ENCODE measurements around the gene PCBP4.
A peak's percentile ranks its signal among the peaks of the same experiment; 100 is the strongest.
"Not testable (repeated sequence)": the region's sequence is repeated elsewhere in the genome, so short reads cannot be mapped to it uniquely, and the experiment has no call there.

PCBP4 gene

DNA sequence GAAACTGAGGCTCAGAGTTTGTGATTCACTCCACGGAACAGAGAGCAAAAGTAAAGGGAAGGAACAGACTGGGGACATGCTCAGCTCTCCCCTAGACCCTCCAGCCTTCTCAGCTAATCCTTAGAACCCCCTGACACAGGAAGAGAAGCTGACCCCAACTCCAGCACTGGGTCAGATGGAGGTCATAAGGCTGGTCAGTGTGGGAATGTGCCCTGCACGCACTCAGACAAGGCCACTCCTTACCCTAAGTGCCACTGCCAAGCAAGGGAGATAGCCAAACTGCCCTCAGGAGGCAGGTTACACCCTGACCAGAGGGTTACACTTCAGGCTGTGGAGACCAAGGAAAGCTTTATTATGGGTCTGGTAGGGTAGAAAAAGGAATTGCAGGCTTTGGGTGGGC is 27.3 kb upstream of the PCBP4 start:
- no peak for DNase-seq (ENCODE audit: low read depth in 2 of 2)

DNA sequence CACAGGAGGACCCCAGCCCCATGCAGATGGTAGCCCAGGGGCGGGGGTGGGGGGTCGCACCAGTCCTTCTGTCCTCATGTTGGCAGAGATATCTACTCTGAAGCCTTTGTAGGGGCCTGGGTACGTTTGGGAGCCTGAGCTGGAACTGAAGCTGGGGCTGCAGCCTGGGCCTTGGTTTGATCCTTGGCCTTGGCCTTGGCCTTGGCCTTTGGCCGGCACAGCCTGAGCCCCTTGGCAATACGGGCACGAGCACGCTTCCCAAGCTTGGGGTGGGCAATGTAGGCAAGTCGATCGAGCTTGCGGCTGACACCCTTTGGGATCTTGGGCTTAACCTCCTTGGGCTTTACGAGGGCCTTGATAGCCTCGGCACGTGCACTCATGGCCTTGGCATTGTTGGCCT is 26.4 kb upstream of the PCBP4 start:
- not testable (repeated sequence) for DNase-seq (ENCODE audit: low read depth in 2 of 2)

DNA sequence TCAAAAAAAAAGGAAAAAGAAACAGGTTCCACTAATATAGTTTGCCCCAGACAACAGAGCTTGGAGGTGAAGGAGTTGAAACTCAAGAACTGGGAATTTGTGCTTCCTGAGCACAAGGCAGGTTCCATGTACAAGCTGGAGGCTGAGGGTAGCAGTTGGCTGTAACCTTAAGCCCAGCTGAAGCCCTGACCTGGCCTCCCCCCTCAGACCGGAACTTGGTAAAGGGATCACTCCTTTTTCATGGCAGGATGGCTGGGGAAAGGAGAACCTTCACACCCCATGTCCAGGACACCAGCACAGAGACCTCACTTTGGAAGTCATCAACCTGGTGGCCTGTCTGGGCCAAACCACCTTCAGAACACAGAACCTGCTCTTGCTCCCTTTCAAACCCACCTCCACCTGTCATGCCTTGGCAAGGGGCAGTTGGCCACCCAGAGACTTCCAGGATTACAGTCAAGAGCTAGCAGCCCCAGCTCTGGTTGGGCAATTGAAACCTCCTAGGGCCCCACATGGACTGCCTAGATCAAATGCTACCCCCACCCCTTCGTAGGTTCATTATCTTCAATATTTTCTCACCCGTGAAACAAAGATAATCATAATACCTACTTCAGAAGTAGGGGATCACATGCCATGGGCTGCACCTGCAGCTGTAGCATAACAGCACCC is 24.9 kb upstream of the PCBP4 start:
- no peak for DNase-seq (ENCODE audit: low read depth in 2 of 2)

DNA sequence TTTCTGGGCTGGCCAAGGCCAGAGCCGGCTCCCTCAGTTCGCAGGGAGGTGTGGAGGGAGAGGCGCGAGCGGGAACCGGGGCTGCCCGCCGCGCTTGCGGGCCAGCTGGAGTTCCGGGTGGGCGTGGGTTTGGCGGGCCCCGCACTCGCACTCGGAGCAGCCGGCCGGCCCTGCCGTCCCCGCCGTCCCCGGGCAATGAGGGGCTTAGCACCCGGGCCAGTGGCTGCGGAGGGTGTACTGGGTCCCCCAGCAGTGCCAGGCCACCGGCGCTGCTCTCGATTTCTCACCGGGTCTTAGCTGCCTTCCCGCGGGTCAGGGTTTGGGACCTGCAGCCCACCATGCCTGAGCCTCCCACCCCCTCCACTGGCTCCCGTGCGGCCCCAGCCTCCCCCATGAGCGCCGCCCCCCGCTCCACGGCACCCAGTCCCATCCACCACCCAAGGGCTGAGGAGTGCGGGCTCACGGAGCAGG is 23.3 kb upstream of the PCBP4 start:
- DNase-seq (ENCODE audit: low read depth in 2 of 2): not testable (repeated sequence)

DNA sequence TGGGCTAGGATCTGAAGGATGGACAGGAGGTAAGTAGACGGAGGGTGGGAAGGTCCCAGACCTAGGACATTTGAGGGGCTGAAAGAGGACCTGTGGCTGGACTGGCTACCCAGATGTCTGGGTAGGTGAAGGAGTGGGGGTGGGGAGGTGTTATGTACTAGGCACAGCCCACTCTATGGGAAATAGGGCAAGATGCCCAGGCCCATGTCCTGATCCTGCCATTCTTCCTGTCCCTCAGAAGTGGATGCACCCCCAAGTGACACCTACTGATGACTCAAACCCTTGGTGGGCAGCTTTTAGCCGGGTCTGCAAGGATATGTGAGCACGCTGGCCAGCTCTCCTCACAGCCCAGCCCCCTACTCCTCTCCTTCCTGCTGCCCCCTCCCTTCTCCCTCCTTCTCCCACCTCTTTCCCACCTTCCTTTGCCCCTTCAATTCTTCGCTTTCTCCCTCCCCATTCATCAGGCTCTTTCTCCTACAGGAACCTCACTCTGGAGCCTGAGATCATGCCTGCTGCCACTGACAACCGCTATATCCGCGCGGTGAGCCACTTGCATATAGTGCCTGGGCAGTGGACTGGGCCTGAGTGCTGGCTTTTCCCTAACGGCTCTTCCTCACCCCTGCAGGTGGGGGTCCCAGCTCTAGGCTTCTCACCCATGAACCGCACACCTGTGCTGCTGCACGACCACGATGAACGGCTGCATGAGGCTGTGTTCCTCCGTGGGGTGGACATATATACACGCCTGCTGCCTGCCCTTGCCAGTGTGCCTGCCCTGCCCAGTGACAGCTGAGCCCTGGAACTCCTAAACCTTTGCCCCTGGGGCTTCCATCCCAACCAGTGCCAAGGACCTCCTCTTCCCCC is 21.3 kb upstream of the PCBP4 start:
- DNase-seq (ENCODE audit: low read depth in 2 of 2): no peak

DNA sequence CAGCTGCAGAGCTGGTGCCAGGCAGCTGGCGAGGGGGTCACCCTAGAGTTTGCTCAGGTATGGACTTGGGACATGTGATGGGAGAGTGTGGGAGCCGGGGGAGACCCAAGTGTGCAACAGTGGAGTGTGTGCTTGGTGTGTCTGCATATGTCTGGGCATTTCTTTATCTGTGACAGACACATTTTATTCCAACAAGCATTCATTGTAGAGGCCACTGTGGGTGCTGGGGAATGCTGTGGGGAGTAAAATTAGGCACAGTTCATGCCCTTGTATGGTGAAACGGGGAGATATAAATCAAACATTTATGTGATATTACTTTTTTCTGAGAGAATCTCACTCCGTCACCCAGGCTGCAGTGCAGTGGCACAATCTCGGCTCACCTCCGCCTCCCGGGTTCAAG is 20.3 kb upstream of the PCBP4 start:
- DNase-seq (ENCODE audit: low read depth in 2 of 2): no peak

DNA sequence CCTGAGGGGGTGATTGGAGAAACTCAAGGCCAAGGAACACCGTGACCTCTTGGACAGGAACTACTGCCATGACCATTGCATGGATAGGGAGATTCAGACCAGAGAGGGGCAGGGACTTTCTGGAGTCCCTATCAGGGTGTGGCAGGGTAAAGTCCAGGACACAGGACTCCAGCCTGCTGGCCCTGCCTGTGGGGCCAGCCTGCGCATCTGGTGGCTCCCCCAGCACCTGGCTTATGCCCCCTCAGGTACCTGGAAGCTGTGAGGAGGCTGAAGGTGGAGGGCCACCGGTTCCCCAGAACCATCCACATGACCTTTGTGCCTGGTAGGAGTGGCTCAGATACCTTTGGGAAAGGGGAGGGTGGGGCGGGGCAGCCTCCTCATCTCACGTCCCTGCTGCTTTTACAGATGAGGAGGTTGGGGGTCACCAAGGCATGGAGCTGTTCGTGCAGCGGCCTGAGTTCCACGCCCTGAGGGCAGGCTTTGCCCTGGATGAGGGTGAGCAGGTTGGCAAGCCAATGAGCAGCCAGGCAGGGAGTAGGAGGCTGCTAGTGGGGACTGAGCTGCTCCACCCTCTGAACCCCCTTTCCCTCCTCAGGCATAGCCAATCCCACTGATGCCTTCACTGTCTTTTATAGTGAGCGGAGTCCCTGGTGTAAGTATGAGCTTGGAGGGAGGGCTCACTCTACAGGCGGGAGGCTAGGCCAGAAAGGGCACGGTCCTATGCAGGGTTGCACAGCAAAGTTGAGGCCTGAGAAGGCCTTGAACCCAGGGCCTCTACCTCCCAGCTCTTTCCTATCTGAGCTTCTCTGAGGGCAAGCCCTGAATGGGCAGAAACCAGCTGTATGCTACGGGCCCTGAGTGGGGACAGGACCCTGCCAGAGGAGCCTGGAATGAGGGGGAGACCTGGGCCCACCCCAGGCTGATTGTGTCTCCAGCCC is 19.0 kb upstream of the PCBP4 start:
- no peak for DNase-seq (ENCODE audit: low read depth in 2 of 2)

DNA sequence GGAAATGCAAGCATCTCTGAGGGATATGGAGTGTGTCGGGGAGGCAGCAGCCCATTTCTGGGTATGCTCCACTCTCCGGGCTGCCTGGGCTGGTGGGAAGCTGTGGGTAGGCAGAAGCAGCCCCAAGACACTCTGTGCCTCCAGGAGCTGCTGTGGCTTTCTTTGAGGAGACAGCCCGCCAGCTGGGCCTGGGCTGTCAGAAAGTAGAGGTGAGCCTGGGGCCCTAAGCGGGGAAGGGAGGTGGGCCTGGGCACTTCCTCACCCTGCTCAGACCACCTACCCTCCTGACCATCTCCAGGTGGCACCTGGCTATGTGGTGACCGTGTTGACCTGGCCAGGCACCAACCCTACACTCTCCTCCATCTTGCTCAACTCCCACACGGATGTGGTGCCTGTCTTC is 17.8 kb upstream of the PCBP4 start:
- no peak for DNase-seq (ENCODE audit: low read depth in 2 of 2)

DNA sequence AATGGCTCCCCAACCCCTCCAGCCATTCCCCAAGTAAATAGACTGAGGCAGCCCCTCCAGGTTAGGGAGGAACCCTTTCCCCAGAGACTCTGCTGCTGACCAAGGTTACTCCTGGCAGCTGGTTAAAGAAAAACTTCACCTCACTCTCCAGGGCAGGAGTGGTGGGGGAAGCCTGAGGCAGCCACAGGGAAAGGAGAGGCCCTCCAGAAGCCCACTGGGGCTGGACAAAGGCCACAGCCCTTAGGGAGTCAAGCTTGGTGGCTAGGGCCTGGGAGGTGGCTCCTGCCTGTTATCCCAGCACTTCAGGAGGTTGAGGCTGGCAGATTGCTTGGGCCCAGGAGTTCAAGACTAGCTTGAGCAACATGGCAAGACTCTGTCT is 17.0 kb upstream of the PCBP4 start:
- no peak for DNase-seq (ENCODE audit: low read depth in 2 of 2)

DNA sequence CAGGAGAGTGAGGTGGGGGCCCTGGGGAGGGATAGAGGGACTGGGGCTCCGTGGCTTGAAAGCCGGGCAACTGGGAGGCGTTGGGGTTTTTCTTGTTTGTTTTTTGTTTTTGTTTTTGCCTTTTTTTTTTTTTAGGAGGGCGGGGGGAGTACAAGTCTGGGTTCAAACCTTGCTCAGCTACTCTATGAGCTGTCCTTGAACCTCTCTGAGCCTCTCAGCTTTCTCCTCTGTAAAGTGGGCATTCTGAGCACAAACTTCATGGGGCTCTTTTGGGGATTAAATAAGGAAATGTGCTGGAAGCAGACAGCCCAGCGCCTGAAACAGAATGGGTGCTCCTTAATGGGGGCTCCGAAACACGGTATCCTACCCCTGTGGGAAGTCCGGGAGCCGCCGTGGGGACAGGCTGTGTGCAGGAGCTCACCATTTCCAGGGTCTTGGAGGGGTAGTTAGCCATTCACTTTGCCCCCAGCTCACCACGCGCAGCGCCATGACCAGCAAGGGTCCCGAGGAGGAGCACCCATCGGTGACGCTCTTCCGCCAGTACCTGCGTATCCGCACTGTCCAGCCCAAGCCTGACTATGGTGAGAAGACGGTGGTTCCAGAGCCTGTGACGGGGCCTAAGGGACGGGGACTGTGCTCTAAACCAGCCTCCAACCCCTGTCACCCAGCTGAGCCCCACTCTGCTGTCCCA is 16.5 kb upstream of the PCBP4 start:
- no peak for DNase-seq (ENCODE audit: low read depth in 2 of 2)

DNA sequence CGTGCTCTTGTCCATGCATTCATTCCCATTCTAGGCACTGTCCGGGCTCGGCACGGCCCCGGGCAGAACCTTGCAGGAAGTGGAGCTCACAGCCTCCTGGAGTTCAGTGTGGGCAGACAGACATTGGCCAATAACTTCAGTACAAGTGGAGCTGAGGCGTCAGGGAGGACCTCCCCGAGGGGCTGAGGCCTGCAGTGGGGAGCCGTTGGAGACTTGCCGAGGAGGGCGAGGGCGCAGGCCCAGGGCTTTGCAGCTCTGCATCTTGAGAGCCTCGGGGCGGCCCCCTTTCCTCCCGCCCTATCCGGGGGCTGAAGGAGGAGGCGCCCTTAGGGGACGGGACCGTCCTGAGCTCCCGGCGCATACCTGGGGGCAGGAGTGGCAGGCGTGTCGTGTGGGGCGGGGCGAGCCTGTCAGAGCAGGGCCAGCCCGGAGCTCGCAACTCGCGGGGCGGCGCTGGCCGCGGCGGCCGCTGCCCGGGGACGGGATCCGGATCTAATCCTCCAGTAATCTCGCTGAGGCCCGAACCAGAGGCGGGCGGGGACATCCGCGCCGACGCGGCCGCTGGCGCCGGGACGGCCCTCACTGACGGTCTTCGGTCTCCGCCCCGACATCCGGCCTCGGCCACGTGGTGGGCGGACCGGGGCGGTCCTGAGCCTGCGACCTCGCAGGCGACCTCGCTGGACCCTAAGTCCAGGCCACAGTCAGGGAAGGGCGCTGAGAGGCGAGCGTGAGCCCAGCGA is 15.8 kb upstream of the PCBP4 start, which contains the start of gene ACY1:
Gene ACY1, plus strand, starts transcription at position 698 of the 740 bp plus-strand sequence. CDS start 530 bp downstream, outside the sequence.
- peak; percentile 71 to 75 for DNase-seq (ENCODE audit: low read depth in 2 of 2)

DNA sequence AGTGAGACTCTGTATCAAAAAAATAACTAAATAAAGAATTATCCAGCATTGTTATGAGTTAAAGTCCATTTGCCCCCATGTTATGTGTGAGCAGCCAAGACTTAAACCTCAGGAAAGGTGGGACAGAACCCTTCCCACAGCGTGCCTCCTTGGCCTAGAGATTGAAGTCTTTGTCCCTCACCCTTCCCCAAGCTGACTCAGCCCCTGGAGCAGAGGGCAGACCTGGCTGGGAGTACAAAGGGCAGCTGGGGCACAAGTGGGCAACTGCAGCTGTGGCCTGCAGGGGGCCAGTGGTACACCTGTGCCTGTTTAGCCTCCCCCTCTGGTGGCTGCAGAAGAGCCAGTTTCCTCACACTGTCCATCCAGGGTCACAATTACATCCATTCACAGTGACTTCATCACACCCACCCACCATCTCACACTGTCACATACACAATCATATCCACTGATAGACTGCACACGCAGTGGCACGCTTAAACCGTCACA is 15.1 kb upstream of the PCBP4 start:
- DNase-seq (ENCODE audit: low read depth in 2 of 2): no peak

DNA sequence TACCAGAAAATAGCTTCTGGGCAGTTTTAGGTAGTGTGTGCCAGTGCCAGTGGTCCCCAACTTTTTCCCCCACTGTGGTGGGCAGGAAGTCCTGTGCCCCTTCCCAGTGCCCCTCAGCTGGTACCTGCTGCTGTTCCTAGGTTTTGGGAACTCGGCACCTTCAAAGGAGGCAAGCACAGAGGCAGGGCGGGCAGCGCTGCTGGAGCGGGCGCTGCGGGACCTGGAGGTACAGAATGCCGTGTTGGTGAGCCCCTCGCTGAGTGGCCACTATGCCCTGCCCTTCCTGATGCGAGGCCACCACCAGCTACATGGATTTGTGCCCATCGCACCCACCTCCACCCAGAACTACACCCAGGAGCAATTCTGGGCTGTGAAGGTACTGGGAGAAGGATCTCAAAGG is 13.0 kb upstream of the PCBP4 start:
- DNase-seq (ENCODE audit: low read depth in 2 of 2): no peak

DNA sequence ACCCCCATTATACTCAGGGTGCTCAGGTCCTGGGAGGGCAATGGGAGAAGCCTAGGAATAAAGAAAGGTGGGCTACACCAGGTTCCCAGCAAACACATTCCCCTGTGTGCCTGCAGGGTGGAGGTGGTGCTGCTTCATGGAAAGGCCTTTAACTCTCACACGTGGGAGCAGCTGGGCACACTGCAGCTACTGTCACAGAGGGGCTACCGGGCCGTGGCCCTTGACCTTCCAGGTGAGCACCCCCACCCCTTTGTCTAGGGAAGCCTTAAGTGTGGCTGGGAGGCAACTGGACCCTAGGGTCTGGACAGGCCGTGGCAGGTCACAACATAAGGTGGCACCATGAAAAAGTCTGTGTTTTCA is 10.9 kb upstream of the PCBP4 start:
- DNase-seq (ENCODE audit: low read depth in 2 of 2): no peak

DNA sequence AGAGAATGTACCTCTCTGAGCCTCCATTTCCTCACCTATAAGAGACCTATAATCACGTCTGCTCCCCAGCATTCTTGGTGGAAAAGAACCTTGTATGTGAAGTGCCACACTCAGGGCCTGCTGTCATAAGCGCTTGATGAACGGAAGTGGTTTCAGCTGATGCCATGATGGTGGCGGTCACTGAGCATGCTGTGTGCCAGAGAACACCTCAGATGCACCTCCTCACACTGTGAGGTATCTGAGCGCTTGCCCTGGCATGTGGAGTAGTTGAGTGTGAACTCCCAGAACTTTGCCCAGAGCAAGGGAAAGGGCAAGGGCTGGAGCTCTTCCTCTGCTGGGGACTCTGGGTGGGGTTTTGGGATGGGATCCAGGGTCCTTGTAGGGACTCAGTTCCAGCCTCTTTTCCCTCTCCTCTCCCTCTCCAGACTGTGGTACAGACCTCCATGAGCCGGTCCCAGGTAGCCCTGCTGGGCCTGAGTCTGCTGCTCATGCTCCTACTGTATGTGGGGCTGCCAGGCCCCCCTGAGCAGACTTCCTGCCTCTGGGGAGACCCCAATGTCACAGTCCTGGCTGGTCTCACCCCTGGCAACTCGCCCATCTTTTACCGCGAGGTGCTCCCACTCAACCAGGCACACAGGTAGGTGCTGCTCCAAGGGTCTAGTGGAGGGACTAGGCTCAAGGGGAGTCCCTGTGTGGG is 10.3 kb upstream of the PCBP4 start:
- no peak for DNase-seq (ENCODE audit: low read depth in 2 of 2)

DNA sequence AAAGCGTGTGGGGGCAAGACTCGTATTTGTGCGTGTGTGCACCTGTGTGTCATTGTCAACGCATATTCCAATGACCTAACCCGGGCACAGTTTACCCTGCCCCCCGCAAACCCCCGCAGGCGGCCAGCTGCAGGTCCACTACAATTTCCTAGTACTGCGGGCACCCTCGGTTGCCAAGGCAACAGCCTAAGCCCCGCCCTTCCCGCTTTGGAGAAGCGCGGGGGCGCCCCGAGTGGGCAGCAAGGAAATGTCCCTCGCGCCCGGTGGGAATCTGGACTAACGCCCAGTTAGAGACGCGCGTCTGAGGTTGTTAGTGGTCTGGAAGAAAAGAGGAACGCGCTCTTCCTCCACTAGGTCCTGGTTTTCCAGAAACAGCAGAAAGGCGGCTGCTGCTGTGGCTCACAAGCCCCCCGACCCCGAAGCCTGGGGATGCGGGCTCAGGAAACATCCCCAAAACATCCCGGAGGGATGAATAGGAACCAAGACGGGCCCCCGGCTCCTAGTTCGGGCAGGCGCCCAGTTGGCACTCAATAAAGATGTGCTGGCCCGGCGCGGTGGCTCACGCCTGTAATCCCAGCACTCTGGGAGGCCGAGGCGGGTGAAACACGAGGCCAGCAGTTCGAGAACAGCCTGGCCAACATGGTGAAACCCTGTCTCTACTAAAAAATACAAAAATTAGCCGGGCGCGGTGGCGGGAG is 8.7 kb upstream of the PCBP4 start:
- no peak for DNase-seq (ENCODE audit: low read depth in 2 of 2)

DNA sequence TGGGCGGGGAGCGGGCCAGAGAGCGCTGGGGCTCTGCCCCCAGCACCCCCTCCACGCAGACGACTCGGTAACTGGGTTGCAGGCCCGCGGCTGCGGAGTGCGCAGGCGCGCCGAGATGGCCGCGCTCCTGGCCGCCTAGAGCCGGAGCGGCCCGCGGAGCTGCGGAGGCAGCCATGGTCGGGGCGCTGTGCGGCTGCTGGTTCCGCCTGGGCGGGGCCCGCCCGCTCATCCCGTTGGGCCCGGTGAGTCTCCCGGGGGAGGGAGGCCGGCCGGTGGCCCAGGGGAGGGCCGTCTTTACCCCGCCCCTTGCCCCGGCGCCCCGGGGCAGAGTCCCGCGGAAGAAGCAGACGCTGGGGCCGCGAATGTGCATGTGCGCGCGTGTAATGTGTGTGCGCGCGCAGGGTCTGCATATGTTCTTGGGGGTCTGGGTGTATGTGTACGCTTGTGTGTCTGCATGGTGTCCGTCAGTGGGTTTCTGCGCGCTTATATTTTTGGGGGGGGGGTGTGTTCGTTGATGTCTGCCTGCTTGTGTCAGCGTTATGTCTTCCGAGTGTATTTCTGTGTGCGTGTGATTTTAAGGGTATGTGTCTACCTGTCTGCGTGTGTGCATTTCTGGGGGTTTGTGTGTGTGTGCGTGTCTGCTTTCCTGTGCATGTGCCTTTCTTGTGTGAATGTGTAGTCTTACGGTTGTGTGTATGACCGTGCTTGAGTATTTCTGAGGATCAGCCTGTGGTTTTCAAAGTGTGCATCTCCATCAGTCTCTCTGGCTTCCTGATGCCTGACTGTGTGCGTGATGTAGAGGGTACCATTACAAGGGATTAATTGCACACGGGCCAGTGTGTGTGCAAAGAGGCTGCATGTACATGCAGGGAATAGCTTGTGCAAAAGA is 8.0 kb upstream of the PCBP4 start, which contains the start of gene ABHD14A:
Gene ABHD14A, plus strand, starts transcription at position 102 of the 889 bp plus-strand sequence. Its CDS starts 72 bp downstream, at position 174.
- peak; percentile 55 to 57 for DNase-seq (ENCODE audit: low read depth in 2 of 2)

DNA sequence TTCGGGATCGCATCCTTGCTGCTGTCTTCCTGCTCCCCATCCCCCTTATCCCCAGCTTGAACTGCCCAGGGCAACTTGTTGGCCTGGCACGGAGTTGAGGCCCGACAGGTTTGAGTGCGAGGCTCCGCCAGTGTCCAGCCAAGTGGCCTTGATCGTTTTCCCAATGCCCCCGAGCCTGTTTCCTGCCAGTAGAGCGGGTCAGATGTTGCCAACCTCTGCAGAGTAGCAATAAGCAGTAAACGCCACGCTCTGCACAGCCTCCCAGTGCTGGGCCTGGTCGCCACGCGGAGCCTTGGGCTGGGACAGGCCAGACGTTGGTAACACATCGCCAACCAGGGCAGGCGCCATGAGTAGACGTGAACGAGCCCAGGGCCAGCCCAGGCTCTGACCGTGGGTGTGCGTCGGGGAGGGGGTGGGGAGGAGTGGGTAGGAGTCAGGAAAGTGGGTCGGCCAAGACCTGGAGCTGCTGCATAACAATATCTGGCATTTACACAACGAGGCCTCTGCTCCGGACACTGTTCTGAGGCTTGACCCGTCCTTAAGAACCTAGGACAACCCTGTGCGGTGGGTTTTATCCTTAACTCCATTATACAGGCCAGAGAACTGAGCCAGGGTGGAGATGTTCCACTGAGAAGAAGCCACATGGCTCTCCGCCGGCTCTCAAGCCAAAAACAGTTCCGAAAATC is 7.2 kb upstream of the PCBP4 start:
- no peak for DNase-seq (ENCODE audit: low read depth in 2 of 2)

All from stimulated activated CD8-positive, alpha-beta memory T cell treated with anti-CD3 and anti-CD28 coated beads, Interleukin-2, amount 100 ng/mL, for 48 hours (primary cell).